Breast epithelium (tissue), 3 donors: Measurements from ENCODE around the gene PDE10A.

Experiments
- CTCF ChIP-seq, 3 donors: fragments of 450-650 bp; IDR thresholded peaks; one replicate each; pipeline ENCODE4 v1.5.1; 2016 to 2017; ENCODE audit warnings: antibody characterized with exemption in 3 of 3, mild to moderate bottlenecking in 3 of 3, moderate library complexity in 3 of 3
- POLR2A ChIP-seq: fragments of 450-650 bp; IDR thresholded peaks from one replicate; pipeline ENCODE4 v1.6.1; 2016; ENCODE audit warnings: antibody characterized with exemption, mild to moderate bottlenecking, moderate library complexity

- TF ChIP-seq CTCF (IDR thresholded peaks at IDR 0.05): no peak
- TF ChIP-seq POLR2A: no peak
Observed at GRCh38 chr6:165511807-165512206, 151.2 kb downstream of the PDE10A start.
